Activated CD4-positive, alpha-beta memory T cell treated with anti-CD3 and anti-CD28 coated beads for 36 hours (primary cell): ENCODE measurements around the gene SLC7A6. TPM values are rescaled to one million over a fixed set of nuclear protein-coding genes. Genes with fewer than 3 reads are reported as not detected.

Source experiments
- CTCF ChIA-PET: fragments of 350-600 bp; sonication (Branson Sonifier 250); formaldehyde crosslinking; loops from one replicate; lab custom pipeline; 2021; ENCODE audit warnings: antibody characterized with exemption, inconsistent platforms; lab: Charles Lee
- POLR2A ChIA-PET: fragments of 350-600 bp; sonication (Branson Sonifier 250); formaldehyde crosslinking; loops from one replicate; lab custom pipeline; 2021; ENCODE audit warnings: antibody characterized with exemption; lab: Charles Lee
- DNase-seq: peaks from one replicate; pipeline ENCODE4 v3.0.0-alpha.2; 2020
- H3K27ac Mint-ChIP-seq: one replicate; pipeline ENCODE4 v1.8.0; 2021; ENCODE audit warnings: mixed read lengths
- H3K27me3 Mint-ChIP-seq: one replicate; pipeline ENCODE4 v1.8.0; 2021; ENCODE audit warnings: mixed read lengths
- H3K36me3 Mint-ChIP-seq: one replicate; pipeline ENCODE4 v1.8.0; 2021; ENCODE audit warnings: mixed read lengths
- H3K4me1 Mint-ChIP-seq: one replicate; pipeline ENCODE4 v1.8.0; 2021; ENCODE audit warnings: low read depth, mixed read lengths
- H3K4me3 Mint-ChIP-seq: one replicate; pipeline ENCODE4 v1.8.0; 2021; ENCODE audit warnings: mild to moderate bottlenecking, mixed read lengths
- H3K9me3 Mint-ChIP-seq: one replicate; pipeline ENCODE4 v1.8.0; 2021; ENCODE audit warnings: mixed read lengths
- intact Hi-C: fragments of 100-400 bp; cut with micrococcal nuclease; formaldehyde crosslinking; loops from one replicate; pipeline ENCODE4 v1.15.1; 2023
- total RNA-seq, 2 experiments: library from RNA; stranded (reverse); gene quantifications; one replicate each; pipeline ENCODE4 v1.2.3, GENCODE V29; 2021

The SLC7A6 gene
- total RNA-seq, 2 experiments from 2014 or later = 62.8 to 63.8 TPM

DNA sequence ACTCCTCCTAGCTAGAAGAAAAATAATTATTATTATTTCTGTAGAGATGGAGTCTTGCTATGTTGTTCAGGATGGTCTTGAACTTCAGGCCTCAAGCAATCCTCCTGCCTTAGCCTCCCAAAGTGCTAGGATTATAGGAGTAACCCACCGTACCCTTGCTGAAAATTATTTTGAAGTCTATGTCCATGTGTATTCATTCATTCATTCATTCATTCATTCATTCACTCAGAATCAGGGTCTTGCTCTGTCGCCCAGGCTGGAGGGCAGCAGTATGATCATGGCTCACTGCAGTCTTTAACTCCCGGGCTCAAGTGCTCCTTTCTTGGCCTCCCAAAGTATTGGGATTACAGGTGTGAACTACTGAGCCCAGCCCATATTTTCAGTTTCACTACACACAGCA lies 42.3 kb downstream of the SLC7A6 start:
- intact Hi-C loops = no loop called here
- ChIA-PET POLR2A (no interaction called here), CTCF (interaction anchor here (1.7 to 4.2 kb wide), 2 partner anchors 42 to 45 kb away, joined by 4 to 16 read pairs; partner anchors contain the start of gene SLC7A6)
- peaks cover 26% of the 10 kb centered on the region for H3K4me1 Mint-ChIP-seq
- no peak overlapping the region for H3K4me3 Mint-ChIP-seq
- DNase-seq = no peak
- H3K27ac Mint-ChIP-seq = peak overlapping the region; percentile 49
- H3K27me3 Mint-ChIP-seq = no peaks in the 10 kb centered on the region
- H3K9me3 Mint-ChIP-seq = no peaks in the 10 kb centered on the region
- peaks cover 43% of the 10 kb centered on the region for H3K36me3 Mint-ChIP-seq

DNA sequence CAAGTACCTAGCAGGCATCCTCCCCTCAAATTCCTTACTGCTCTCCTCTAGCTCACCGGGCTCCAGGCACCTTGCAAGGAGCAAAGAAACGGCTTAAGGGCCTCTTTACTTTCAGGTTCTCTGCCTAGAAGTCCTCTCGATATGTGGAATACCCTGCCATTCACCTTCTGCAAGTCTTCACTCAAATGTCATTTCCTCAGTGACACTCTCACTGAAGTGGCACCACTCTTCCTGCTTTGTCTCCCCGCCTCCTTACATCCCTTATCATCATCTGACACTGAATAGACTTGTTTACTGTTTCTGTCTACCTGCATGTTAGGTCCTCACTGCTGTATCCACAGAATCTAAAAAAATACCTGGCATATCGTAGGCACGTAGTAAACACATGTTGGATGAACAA lies 45.5 kb downstream of the SLC7A6 start:
- no peaks in the 10 kb centered on the region for H3K27me3 Mint-ChIP-seq
- H3K4me1 Mint-ChIP-seq = peaks cover 46% of the 10 kb centered on the region
- ChIA-PET POLR2A (interaction anchor here (0.9 kb wide), 1 partner anchor 10 kb away, joined by 6 read pairs; no protein-coding TSS in a partner anchor), CTCF (interaction anchor here (4.1 kb wide), 1 partner anchor 47 kb away, joined by 106 read pairs; the partner anchor contains the start of gene SLC7A6)
- no peak for DNase-seq
- peaks cover 27% of the 10 kb centered on the region for H3K36me3 Mint-ChIP-seq
- no peaks in the 10 kb centered on the region for H3K9me3 Mint-ChIP-seq
- H3K27ac Mint-ChIP-seq = peak overlapping the region; percentile 93
- intact Hi-C loops = loop anchor here (1.0 to 2.0 kb wide), 4 partner anchors 20 to 225 kb away; partner anchors contain the start of genes NFATC3 and PLA2G15
- H3K4me3 Mint-ChIP-seq = peak overlapping the region; percentile 89

DNA sequence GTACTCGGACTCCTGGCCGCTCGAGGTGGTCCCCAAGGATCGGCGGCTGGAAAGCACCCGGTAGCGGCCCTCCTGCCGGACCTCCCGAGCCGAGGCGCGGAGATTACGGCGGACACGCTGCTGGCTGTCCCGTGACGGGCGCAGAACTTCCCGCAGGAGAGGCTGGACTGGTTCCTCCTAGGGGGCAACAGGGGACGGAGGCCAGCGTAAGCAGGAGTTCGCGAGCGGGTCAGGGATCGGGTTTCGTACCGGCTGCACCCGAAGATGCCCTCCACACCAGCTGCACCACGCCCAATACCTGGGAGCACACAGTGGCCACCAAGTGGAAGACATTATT lies 46.1 kb downstream of the SLC7A6 start:
- peaks cover 49% of the 10 kb centered on the region for H3K4me1 Mint-ChIP-seq
- no peaks in the 10 kb centered on the region for H3K9me3 Mint-ChIP-seq
- no peaks in the 10 kb centered on the region for H3K27me3 Mint-ChIP-seq
- POLR2A ChIA-PET = interaction anchor here (0.7 to 2.4 kb wide), 13 partner anchors 11 to 55 kb away, joined by 3 to 45 read pairs (median 5); partner anchors contain the start of gene SLC7A6
- peak overlapping the region; percentile 89 for H3K4me3 Mint-ChIP-seq
- H3K27ac Mint-ChIP-seq = peak overlapping the region; percentile 93
- peaks cover 26% of the 10 kb centered on the region for H3K36me3 Mint-ChIP-seq
- DNase-seq = no peak
- CTCF ChIA-PET = interaction anchor here (0.6 to 4.1 kb wide), 14 partner anchors 10 to 210 kb away, joined by 3 to 106 read pairs (median 5); partner anchors contain the start of gene SLC7A6
- intact Hi-C loops = loop anchor here (1.0 to 2.0 kb wide), 4 partner anchors 21 to 226 kb away; partner anchors contain the start of genes NFATC3 and PLA2G15

- Mint-ChIP-seq H3K4me3 (peak within 1 kb of the TSS; percentile 89), H3K9me3 (no peaks in the 10 kb centered on the region), H3K36me3 (peaks cover 30% of the 10 kb centered on the region), H3K4me1 (peaks cover 52% of the 10 kb centered on the region), H3K27ac (peak within 1 kb of the TSS; percentile 93), H3K27me3 (no peaks in the 10 kb centered on the region)
- intact Hi-C loops = loop anchor here (1.0 to 2.0 kb wide), 5 partner anchors 8 to 226 kb away; partner anchors contain the start of genes NFATC3 and PLA2G15
- DNase-seq = peak; percentile 96
- POLR2A ChIA-PET = interaction anchor here (0.7 to 2.4 kb wide), 18 partner anchors 10 to 819 kb away, joined by 3 to 45 read pairs (median 4); partner anchors contain the start of gene SLC7A6
- CTCF ChIA-PET = interaction anchor here (0.6 to 4.1 kb wide), 14 partner anchors 9 to 210 kb away, joined by 3 to 106 read pairs (median 5); partner anchors contain the start of gene SLC7A6
Measured at GRCh38 chr16:68310774-68311511, 46.6 kb downstream of the SLC7A6 start, which contains the start of the genes PRMT7 and SLC7A6OS. Gene PRMT7 (plus strand): TSS chr16:68311019. CDS start chr16:68315980, 4,961 bp downstream. Gene SLC7A6OS (minus strand): TSS chr16:68310946. CDS start chr16:68310926, 20 bp downstream.

GRCh38 chr16:68313116-68313515 lies 48.8 kb downstream of the SLC7A6 start:
- DNase-seq = no peak
- H3K36me3 Mint-ChIP-seq = peaks cover 29% of the 10 kb centered on the region
- H3K4me3 Mint-ChIP-seq = no peak overlapping the region
- ChIA-PET POLR2A (no interaction called here), CTCF (interaction anchor here (1.0 kb wide), 1 partner anchor 52 kb away, joined by 4 read pairs; no protein-coding TSS in a partner anchor)
- H3K4me1 Mint-ChIP-seq = peaks cover 44% of the 10 kb centered on the region
- H3K9me3 Mint-ChIP-seq = no peaks in the 10 kb centered on the region
- H3K27ac Mint-ChIP-seq = no peak overlapping the region
- H3K27me3 Mint-ChIP-seq = no peaks in the 10 kb centered on the region
- intact Hi-C loops = no loop called here

DNA sequence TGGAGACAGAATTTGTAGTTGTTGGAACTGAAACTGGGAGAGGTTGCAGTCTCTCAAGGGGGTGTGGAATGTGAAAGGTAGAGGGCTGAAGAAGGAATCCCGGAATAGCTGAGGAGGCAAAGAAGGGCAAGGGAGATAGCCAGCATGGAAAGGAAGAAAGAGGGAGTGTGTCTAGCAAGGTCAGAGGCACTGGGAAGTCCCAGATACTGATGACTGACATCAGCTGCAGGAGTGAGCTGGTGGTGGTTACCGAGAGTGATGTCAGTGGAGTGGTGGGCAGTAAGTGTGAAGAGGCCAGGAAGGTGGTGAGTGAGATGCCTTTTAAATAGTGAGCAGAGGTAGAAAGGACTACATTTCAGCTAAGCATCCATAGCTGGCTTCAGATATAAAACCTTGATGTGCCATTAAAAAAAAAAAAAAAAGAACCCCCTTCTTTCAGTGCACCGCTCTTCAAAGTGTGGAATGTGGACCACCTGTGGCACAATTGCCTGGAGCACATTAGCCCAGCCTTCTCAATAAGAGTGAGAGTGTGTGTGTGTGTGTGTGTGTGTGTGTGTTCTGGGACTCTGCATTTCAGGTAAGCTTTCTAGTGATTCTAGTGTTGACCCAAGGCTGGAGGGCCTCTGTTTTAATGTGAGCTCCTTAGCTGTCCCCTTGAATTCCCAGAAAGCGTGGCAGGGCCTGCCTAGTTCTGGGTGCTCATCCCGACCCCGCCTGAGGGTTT lies 55.0 kb downstream of the SLC7A6 start:
- Mint-ChIP-seq H3K9me3 (no peaks in the 10 kb centered on the region), H3K4me3 (no peak overlapping the region), H3K27me3 (no peaks in the 10 kb centered on the region), H3K4me1 (peaks cover 25% of the 10 kb centered on the region), H3K36me3 (peaks cover 31% of the 10 kb centered on the region), H3K27ac (peak overlapping the region; percentile 73)
- ChIA-PET CTCF (interaction anchor here (0.5 to 20.2 kb wide), 8 partner anchors 8 to 756 kb away, joined by 3 to 571 read pairs (median 4); partner anchors contain the start of genes PRMT7, SLC7A6 and SLC7A6OS), POLR2A (interaction anchor here (0.5 kb wide), 1 partner anchor 175 kb away, joined by 4 read pairs; no protein-coding TSS in a partner anchor)
- DNase-seq = peak; percentile 83
- intact Hi-C loops = loop anchor here (1.0 kb wide), 1 partner anchor 8 kb away; the partner anchor contains the start of gene PRMT7

GRCh38 chr16:68324336-68324735 lies 60.0 kb downstream of the SLC7A6 start:
- Mint-ChIP-seq H3K4me1 (peaks cover 17% of the 10 kb centered on the region), H3K4me3 (no peak overlapping the region), H3K9me3 (no peaks in the 10 kb centered on the region), H3K27me3 (no peaks in the 10 kb centered on the region), H3K27ac (no peak overlapping the region), H3K36me3 (peaks cover 22% of the 10 kb centered on the region)
- CTCF ChIA-PET = interaction anchor here (0.6 to 20.2 kb wide), 4 partner anchors 13 to 548 kb away, joined by 3 to 571 read pairs (median 4); partner anchors contain the start of genes PRMT7, SLC7A6 and SLC7A6OS
- POLR2A ChIA-PET = no interaction called here
- DNase-seq = no peak
- intact Hi-C loops = no loop called here

GRCh38 chr16:68324780-68325357 lies 60.5 kb downstream of the SLC7A6 start:
- no peak overlapping the region for H3K4me3 Mint-ChIP-seq
- ChIA-PET POLR2A (interaction anchor here (0.5 kb wide), 1 partner anchor 54 kb away, joined by 3 read pairs; no protein-coding TSS in a partner anchor), CTCF (interaction anchor here (0.6 to 20.2 kb wide), 3 partner anchors 14 to 65 kb away, joined by 3 to 571 read pairs (median 5); partner anchors contain the start of genes PRMT7, SLC7A6 and SLC7A6OS)

GRCh38 chr16:68328151-68328859 lies 64.0 kb downstream of the SLC7A6 start:
- peaks cover 24% of the 10 kb centered on the region for H3K36me3 Mint-ChIP-seq
- ChIA-PET POLR2A (interaction anchor here (0.7 to 3.1 kb wide), 5 partner anchors 17 to 83 kb away, joined by 3 to 19 read pairs (median 4); partner anchors contain the start of genes PLA2G15, PRMT7, SLC7A6 and SLC7A6OS), CTCF (interaction anchor here (0.6 to 20.2 kb wide), 31 partner anchors 8 to 305 kb away, joined by 3 to 571 read pairs (median 4); partner anchors contain the start of genes DDX28, DUS2, PLA2G15 and PRMT7)
- H3K9me3 Mint-ChIP-seq = no peaks in the 10 kb centered on the region
- DNase-seq = peak; percentile 86
- no peak overlapping the region for H3K27ac Mint-ChIP-seq
- H3K4me3 Mint-ChIP-seq = no peak overlapping the region
- H3K27me3 Mint-ChIP-seq = no peaks in the 10 kb centered on the region
- H3K4me1 Mint-ChIP-seq = peaks cover 19% of the 10 kb centered on the region
- intact Hi-C loops = loop anchor here (1.0 kb wide), 1 partner anchor 67 kb away; no protein-coding TSS in a partner anchor

More at GRCh38 chr16:68324780-68325357, 60.5 kb downstream of the SLC7A6 start:
- no peak for DNase-seq
- Mint-ChIP-seq H3K4me1 (peaks cover 12% of the 10 kb centered on the region), H3K27me3 (no peaks in the 10 kb centered on the region), H3K27ac (no peak overlapping the region), H3K36me3 (peaks cover 19% of the 10 kb centered on the region), H3K9me3 (no peaks in the 10 kb centered on the region)
- intact Hi-C loops = no loop called here

DNA sequence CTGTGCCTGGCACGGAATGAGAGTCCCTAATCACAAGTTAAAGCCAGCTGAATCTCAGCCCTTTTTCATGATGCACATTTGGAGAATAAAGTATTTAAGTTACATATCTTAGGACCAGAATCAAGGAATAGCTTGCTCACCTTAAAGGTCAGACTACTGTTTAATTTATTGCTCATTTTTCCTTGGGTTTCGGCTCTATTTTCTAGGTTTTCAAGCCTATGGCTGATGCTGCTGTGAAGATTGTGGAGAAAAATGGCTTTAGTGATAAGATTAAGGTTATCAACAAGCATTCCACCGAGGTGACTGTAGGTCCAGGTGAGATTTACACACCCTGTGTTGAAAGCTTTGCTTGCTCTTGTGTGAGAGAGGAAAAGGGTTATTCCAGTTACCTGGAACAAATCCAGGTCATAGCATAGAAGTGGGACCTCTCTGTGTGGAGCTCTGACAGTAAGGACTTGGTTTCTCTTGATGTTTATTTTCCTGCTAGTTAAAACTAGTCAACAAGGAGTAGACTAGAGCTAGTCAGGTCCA lies 64.6 kb downstream of the SLC7A6 start:
- Mint-ChIP-seq H3K4me3 (no peak overlapping the region), H3K4me1 (peaks cover 19% of the 10 kb centered on the region), H3K27ac (no peak overlapping the region), H3K36me3 (peaks cover 27% of the 10 kb centered on the region), H3K9me3 (no peaks in the 10 kb centered on the region), H3K27me3 (no peaks in the 10 kb centered on the region)
- intact Hi-C loops = loop anchor here (1.0 kb wide), 1 partner anchor 68 kb away; no protein-coding TSS in a partner anchor
- DNase-seq = no peak
- CTCF ChIA-PET = interaction anchor here (0.6 to 20.2 kb wide), 28 partner anchors 9 to 1466 kb away, joined by 3 to 571 read pairs (median 4); partner anchors contain the start of genes DDX28, DUS2, PLA2G15 and PRMT7
- POLR2A ChIA-PET = interaction anchor here (1.3 to 3.1 kb wide), 3 partner anchors 18 to 68 kb away, joined by 3 to 19 read pairs (median 5); partner anchors contain the start of genes PRMT7, SLC7A6 and SLC7A6OS
